ENCODE measurements around the gene ALAD.

DNA sequence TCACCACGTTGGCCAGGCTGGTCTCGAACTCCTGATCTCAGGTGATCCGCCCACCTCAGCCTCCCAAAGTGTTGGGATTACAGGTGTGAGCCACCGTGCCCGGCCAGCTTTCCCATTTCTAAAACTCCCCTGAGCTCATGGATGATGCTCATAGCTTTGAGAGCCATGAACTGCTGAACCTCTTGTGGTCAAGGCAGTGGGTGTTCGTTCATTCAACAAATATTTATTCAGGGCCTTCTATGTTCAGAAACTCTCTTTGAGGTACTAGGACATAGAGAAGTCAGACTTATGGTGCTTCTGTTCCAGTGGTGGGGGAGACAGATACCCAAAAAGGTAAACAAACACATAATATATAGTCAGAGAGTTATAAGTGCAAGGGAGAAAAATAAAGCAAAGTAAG, 49.1 kb downstream of the ALAD start:
- TF ChIP-seq TAF1 (IDR thresholded peaks at IDR 0.05; ENCODE audit: borderline replicate concordance, low read depth, low read length) (no peak), POLR2AphosphoS5 (IDR thresholded peaks at IDR 0.05; ENCODE audit: low read depth, low read length) (no peak)
